ENCODE measurements around the gene NOMO2. TPM values are rescaled to one million over a fixed set of nuclear protein-coding genes. Genes with fewer than 3 reads are reported as not detected.
"Not testable (repeated sequence)": the region's sequence is repeated elsewhere in the genome, so short reads cannot be mapped to it uniquely, and the experiment has no call there.

Gene NOMO2, protein sequence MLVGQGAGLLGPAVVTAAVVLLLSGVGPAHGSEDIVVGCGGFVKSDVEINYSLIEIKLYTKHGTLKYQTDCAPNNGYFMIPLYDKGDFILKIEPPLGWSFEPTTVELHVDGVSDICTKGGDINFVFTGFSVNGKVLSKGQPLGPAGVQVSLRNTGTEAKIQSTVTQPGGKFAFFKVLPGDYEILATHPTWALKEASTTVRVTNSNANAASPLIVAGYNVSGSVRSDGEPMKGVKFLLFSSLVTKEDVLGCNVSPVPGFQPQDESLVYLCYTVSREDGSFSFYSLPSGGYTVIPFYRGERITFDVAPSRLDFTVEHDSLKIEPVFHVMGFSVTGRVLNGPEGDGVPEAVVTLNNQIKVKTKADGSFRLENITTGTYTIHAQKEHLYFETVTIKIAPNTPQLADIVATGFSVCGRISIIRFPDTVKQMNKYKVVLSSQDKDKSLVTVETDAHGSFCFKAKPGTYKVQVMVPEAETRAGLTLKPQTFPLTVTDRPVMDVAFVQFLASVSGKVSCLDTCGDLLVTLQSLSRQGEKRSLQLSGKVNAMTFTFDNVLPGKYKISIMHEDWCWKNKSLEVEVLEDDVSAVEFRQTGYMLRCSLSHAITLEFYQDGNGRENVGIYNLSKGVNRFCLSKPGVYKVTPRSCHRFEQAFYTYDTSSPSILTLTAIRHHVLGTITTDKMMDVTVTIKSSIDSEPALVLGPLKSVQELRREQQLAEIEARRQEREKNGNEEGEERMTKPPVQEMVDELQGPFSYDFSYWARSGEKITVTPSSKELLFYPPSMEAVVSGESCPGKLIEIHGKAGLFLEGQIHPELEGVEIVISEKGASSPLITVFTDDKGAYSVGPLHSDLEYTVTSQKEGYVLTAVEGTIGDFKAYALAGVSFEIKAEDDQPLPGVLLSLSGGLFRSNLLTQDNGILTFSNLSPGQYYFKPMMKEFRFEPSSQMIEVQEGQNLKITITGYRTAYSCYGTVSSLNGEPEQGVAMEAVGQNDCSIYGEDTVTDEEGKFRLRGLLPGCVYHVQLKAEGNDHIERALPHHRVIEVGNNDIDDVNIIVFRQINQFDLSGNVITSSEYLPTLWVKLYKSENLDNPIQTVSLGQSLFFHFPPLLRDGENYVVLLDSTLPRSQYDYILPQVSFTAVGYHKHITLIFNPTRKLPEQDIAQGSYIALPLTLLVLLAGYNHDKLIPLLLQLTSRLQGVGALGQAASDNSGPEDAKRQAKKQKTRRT
- total RNA-seq: 10 to 100 TPM; 29.1 to 72.5 (median 56.4) TPM
- 100 to 1,000 TPM in 1 of 2 donors, 10 to 100 TPM in 1; 45.3 to 175 TPM for polyA plus RNA-seq
- long read RNA-seq, donor 1, full-length matches to known transcripts: 2 of 12 reads
- long read RNA-seq, donor 1, partial matches to known transcripts: 10 of 12 reads
- long read RNA-seq, donor 1, other reads (novel, unspliced or antisense): 0 of 12 reads
- long read RNA-seq, donor 2, full-length matches to known transcripts: 9 of 15 reads
- long read RNA-seq, donor 2, partial matches to known transcripts: 6 of 15 reads
- long read RNA-seq, donor 2, other reads (novel, unspliced or antisense): 0 of 15 reads
- long read RNA-seq, donor 3, full-length matches to known transcripts: 155 of 183 reads
- long read RNA-seq, donor 3, partial matches to known transcripts: 14 of 183 reads
- long read RNA-seq, donor 3, other reads (novel, unspliced or antisense): 14 of 183 reads

DNA sequence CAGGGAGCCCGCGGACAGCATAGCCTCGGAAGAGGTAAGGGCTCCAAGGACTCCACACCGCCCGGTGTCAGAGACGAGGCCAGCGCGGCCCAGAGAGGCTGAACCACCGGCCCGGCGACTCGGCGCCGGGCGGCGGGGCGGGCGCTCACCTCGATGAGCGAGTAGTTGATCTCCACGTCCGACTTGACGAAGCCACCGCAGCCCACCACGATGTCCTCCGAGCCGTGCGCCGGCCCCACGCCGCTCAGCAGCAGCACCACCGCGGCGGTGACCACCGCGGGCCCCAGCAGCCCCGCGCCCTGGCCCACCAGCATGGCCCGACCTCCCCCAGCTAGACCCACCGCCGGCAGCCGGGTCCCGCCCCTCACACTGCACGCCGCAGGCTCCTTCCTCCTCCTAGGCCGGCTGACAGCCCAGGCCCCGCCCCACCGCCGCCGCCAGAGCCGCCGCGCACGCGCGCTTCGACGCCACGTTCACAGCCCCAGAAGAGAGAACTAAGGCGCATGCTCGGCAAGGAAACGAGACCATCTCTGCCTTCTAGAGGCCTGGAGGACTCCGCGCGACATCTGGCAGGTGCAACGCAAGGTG lies at the start of gene NOMO2:
NOMO2 (minus strand) TSS at position 371 of the 588 bp plus-strand sequence; CDS start at position 314, 57 bp downstream.
- H3K9me3 ChIP-seq; H3K27ac ChIP-seq; intact Hi-C loops (cut with DNase I); H3K27me3 ChIP-seq; H3K36me3 ChIP-seq; H3K4me1 ChIP-seq (ENCODE audit: insufficient read depth): not testable (repeated sequence)
- TF ChIP-seq, protein P1, sequence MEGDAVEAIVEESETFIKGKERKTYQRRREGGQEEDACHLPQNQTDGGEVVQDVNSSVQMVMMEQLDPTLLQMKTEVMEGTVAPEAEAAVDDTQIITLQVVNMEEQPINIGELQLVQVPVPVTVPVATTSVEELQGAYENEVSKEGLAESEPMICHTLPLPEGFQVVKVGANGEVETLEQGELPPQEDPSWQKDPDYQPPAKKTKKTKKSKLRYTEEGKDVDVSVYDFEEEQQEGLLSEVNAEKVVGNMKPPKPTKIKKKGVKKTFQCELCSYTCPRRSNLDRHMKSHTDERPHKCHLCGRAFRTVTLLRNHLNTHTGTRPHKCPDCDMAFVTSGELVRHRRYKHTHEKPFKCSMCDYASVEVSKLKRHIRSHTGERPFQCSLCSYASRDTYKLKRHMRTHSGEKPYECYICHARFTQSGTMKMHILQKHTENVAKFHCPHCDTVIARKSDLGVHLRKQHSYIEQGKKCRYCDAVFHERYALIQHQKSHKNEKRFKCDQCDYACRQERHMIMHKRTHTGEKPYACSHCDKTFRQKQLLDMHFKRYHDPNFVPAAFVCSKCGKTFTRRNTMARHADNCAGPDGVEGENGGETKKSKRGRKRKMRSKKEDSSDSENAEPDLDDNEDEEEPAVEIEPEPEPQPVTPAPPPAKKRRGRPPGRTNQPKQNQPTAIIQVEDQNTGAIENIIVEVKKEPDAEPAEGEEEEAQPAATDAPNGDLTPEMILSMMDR (IDR thresholded peaks at IDR 0.05): peak in 1 of 3 donors; percentile 14
- peak within 1 kb of the TSS; percentile 56 for H3K4me3 ChIP-seq
- WGBS, 3 donors: 0 to 2% (median 1%) methylated on average over 8 to 57 of the region's 66 CpGs
- DNase-seq: peak; percentile 84 to 94 (median 87)

DNA sequence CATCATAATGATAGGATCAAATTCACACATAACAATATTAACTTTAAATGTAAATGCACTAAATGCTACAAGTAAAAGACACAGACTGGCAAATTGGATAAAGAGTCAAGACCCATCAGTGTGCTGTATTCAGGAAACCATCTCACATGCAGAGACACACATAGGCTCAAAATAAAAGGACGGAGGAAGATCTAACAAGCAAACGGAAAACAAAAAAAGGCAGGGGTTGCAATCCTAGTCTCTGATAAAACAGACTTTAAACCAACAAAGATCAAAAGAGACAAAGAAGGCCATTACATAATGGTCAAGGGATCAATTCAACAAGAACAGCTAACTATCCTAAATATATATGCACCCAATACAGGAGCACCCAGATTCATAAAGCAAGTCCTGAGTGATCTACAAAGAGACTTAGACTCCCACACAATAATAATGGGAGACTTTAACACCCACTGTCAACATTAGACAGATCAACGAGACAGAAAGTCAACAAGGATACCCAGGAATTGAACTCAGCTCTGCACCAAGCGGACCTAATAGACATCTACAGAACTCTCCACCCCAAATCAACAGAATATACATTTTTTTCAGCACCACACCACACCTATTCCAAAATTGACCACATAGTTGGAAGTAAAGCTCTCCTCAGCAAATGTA lies 48.4 kb upstream of the NOMO2 start:
- H3K4me3 ChIP-seq; intact Hi-C loops (cut with DNase I); H3K36me3 ChIP-seq; H3K9me3 ChIP-seq; H3K4me1 ChIP-seq (ENCODE audit: insufficient read depth); H3K27ac ChIP-seq; H3K27me3 ChIP-seq; DNase-seq: not testable (repeated sequence)
- 66 to 76% (median 72%) methylated on average over 3 to 4 of the region's 4 CpGs for WGBS, 3 donors

DNA sequence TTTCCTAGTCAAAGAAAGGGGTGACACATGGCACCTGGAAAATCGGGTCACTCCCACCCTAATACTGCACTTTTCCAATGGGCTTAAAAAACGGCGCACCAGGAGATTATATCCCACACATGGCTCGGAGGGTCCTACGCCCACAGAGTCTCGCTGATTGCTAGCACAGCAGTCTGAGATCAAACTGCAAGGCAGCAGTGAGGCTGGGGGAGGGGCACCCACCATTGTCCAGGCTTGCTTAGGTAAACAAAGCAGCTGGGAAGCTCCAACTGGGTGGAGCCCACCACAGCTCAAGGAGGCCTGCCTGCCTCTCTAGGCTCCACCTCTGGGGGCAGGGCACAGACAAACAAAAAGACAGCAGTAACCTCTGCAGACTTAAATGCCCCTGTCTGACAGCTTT lies 46.4 kb upstream of the NOMO2 start:
- intact Hi-C loops (cut with DNase I); H3K27me3 ChIP-seq; DNase-seq; H3K27ac ChIP-seq; H3K4me3 ChIP-seq; H3K9me3 ChIP-seq; H3K36me3 ChIP-seq; H3K4me1 ChIP-seq (ENCODE audit: insufficient read depth): not testable (repeated sequence)
- 84 to 91% (median 88%) methylated on average over 6 of the region's 6 CpGs for WGBS, 3 donors

DNA sequence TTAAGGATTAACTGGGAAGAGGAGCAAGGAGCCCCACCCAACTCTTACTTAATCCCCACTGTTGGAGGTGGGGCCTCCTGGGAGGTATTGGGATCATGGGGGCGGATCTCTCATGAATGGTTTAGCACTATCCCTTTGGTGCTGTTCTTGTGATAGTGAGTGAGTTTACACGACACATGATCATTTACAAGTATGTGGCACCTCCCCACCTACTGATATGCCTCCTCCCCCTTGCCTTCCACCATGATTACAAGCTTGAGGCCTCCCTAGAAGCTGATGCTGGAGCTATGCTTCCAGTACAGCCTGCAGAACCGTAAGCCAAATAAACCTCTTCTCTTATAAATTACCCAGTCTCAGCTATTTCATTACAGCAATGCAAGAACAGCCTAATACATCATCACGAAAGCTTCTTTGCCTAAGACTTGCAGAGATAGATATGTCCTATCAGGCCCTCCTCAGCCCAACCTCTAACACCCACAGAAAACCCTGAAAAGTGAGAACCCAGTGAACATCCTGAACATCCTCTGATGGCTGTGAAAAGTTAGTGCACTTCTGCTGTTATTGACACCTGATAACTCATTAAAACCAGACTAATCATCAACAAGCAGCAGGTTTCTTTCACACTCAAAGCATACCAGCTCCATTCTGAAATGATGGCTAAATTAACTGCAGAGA lies 41.8 kb upstream of the NOMO2 start:
- DNase-seq; H3K27me3 ChIP-seq; H3K4me1 ChIP-seq (ENCODE audit: insufficient read depth); H3K9me3 ChIP-seq; H3K36me3 ChIP-seq; H3K4me3 ChIP-seq; H3K27ac ChIP-seq; intact Hi-C loops (cut with DNase I): not testable (repeated sequence)
- 70% methylated on average over 1 of the region's 4 CpGs; no CpG with 5 or more reads in 2 of the 3 donors for WGBS, 3 donors

DNA sequence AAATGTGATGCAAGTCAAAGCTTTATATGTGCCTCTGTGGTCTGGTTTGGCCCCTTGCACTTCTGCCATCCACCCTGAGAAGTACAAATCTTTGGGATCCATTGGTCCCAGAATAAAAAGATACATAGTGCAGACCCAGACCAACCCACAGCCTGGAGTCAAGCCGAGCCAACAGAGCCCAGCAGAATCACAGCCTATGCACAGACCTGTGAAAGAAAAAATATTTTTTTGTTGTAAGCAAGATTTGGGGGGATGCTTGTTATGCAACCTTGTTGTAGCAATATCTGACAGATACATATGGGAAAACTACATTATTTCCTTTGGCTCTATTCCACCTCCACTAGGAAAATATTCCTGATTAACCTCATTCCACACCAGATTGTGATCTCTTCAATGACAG lies 36.7 kb upstream of the NOMO2 start:
- H3K36me3 ChIP-seq; H3K27me3 ChIP-seq; intact Hi-C loops (cut with DNase I); H3K9me3 ChIP-seq; DNase-seq; H3K4me1 ChIP-seq (ENCODE audit: insufficient read depth); H3K27ac ChIP-seq; H3K4me3 ChIP-seq: not testable (repeated sequence)
- 95 to 100% (median 95%) methylated on average over 1 of the region's 1 CpG for WGBS, 3 donors

DNA sequence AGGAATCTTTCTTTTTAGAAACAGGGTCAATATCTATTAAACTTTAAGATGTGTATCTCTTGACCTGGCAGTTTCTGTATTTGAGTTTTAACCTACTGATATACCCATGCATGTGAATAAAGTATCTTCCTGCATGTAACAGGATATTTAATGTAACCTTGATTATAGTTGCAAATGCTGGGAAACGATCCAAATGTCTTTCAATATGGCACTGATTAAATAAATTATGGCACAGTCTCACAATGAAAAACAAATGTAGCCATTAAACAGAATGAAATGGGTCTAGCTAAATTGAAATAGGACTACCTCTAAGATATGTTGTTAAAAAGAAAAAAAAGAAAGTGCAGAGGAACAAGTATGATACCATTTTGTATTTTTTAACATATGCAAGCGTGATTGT lies 35.8 kb upstream of the NOMO2 start:
- H3K27me3 ChIP-seq; H3K36me3 ChIP-seq; H3K27ac ChIP-seq; H3K9me3 ChIP-seq; intact Hi-C loops (cut with DNase I); H3K4me1 ChIP-seq (ENCODE audit: insufficient read depth); DNase-seq; H3K4me3 ChIP-seq: not testable (repeated sequence)
- WGBS, 3 donors: 21 to 57% (median 44%) methylated on average over 1 to 2 of the region's 2 CpGs

DNA sequence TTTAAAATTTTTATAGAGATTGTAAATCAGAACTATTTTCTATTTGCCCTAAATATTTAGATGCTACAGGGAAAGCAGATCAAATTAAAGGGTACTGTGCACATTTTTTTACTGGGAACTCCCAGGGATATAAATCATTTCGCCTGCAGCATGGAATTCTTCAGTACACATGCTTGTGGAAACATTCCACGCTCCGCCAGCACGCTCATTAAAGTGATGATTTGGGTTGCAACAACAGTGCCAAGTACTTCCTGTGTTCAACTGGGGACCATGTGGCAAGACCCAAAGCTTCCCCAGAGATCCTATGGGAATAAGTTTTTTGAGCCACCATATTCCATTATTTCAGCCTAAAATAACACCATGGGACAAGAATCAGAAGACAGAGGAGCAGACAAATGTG lies 35.4 kb upstream of the NOMO2 start:
- H3K27ac ChIP-seq; H3K27me3 ChIP-seq; H3K9me3 ChIP-seq; DNase-seq; intact Hi-C loops (cut with DNase I); H3K4me1 ChIP-seq (ENCODE audit: insufficient read depth); H3K36me3 ChIP-seq; H3K4me3 ChIP-seq: not testable (repeated sequence)
- WGBS, 3 donors: 0 to 13% (median 6%) methylated on average over 4 of the region's 4 CpGs

DNA sequence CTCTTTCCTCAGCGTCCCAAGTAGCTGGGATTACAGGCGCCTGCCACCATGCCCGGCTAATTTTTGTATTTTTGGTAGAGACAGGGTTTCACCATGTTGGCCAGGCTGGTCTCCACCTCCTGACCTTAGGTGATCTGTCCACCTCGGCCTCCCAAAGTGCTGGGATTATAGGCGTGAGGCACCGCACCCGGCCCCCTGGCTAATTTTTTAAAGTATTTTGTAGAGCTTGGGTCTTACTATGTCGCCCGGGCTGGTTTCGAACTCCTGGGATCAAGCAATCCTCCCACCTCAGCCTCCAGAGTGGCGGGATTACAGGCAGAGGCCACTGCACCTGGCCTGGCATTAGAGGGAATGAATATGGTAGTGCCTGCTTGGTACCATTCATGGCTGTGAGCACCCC lies 33.9 kb upstream of the NOMO2 start:
- intact Hi-C loops (cut with DNase I); H3K4me3 ChIP-seq; H3K27ac ChIP-seq; H3K9me3 ChIP-seq; DNase-seq; H3K4me1 ChIP-seq (ENCODE audit: insufficient read depth); H3K27me3 ChIP-seq; H3K36me3 ChIP-seq: not testable (repeated sequence)
- 89 to 92% (median 91%) methylated on average over 11 of the region's 11 CpGs for WGBS, 3 donors
